GM15510 (cell line): ENCODE data around the gene ATXN1.

Experiments used
- POLR2A ChIP-seq: IDR thresholded peaks from 3 replicates; pipeline ENCODE4 v1.6.1; 2011; ENCODE audit warnings: borderline replicate concordance; ENCODE audit not compliant: insufficient read length; ENCODE audit errors: extremely low read depth

The ATXN1 gene

GRCh38 chr6:16689788-16690607 lies 71.3 kb downstream of the ATXN1 start:
- TF ChIP-seq POLR2A: no peak

- no peak for TF ChIP-seq POLR2A
Observed at GRCh38 chr6:16688984-16689636, 72.2 kb downstream of the ATXN1 start.

GRCh38 chr6:16688436-16688835 lies 72.8 kb downstream of the ATXN1 start:
- no peak for TF ChIP-seq POLR2A

GRCh38 chr6:16687045-16687444 lies 74.2 kb downstream of the ATXN1 start:
- no peak for TF ChIP-seq POLR2A

GRCh38 chr6:16684896-16685554 lies 76.2 kb downstream of the ATXN1 start:
- no peak for TF ChIP-seq POLR2A

- no peak for TF ChIP-seq POLR2A
Observed at GRCh38 chr6:16684195-16684689, 77.0 kb downstream of the ATXN1 start.

GRCh38 chr6:16683641-16684194 lies 77.5 kb downstream of the ATXN1 start:
- TF ChIP-seq POLR2A: no peak

GRCh38 chr6:16681260-16681873 lies 79.9 kb downstream of the ATXN1 start:
- TF ChIP-seq POLR2A: no peak

GRCh38 chr6:16679050-16679449 lies 82.2 kb downstream of the ATXN1 start:
- TF ChIP-seq POLR2A: no peak

GRCh38 chr6:16677458-16677857 lies 83.8 kb downstream of the ATXN1 start:
- no peak for TF ChIP-seq POLR2A

GRCh38 chr6:16676978-16677377 lies 84.3 kb downstream of the ATXN1 start:
- no peak for TF ChIP-seq POLR2A

GRCh38 chr6:16676376-16676775 lies 84.9 kb downstream of the ATXN1 start:
- TF ChIP-seq POLR2A: no peak

- TF ChIP-seq POLR2A: no peak
Observed at GRCh38 chr6:16674801-16675392, 86.4 kb downstream of the ATXN1 start.

GRCh38 chr6:16673011-16673797 lies 88.1 kb downstream of the ATXN1 start:
- TF ChIP-seq POLR2A: no peak
